Transverse colon (tissue), 4 donors: ENCODE measurements around the gene KY. TPM values are rescaled to one million over a fixed set of nuclear protein-coding genes. Genes with fewer than 3 reads are reported as not detected.

Experiments
- DNase-seq: peaks from one replicate; pipeline ENCODE4 v3.0.0-alpha.2; 2019
- H3K27ac ChIP-seq, 4 donors: fragments of 200-600 bp; sonication (generic); 2 replicates each; pipeline ENCODE4 v1.5.1; 2016 to 2018; ENCODE audit warnings: inconsistent platforms in 4 of 4
- H3K27me3 ChIP-seq: fragments of 200-600 bp; sonication (generic); 2 replicates; pipeline ENCODE4 v1.5.1; 2017; ENCODE audit warnings: inconsistent platforms
- H3K36me3 ChIP-seq, 4 donors: fragments of 200-600 bp; sonication (generic); 2 replicates each; pipeline ENCODE4 v1.5.1; 2017 to 2019; ENCODE audit warnings: inconsistent platforms in 4 of 4
- H3K4me1 ChIP-seq, 4 donors: fragments of 200-600 bp; sonication (generic); 2 replicates each; pipeline ENCODE4 v1.5.1; 2017 to 2020; ENCODE audit warnings: inconsistent platforms in 4 of 4
- H3K4me3 ChIP-seq, 4 donors: fragments of 200-600 bp; sonication (generic); 1 replicate in 1 of 4; 2 replicates in 3 of 4; pipeline versions ENCODE4 v1.5.1 to v1.6.1; 2017 to 2019; ENCODE audit warnings: inconsistent platforms in 4 of 4
- H3K9me3 ChIP-seq, 2 donors: fragments of 200-600 bp; sonication (generic); 2 replicates each; pipeline ENCODE4 v1.5.1; 2017 to 2019; ENCODE audit warnings: inconsistent platforms in 2 of 2
- EP300 ChIP-seq: sonication (generic); formaldehyde crosslinking; IDR thresholded peaks from one replicate; pipeline ENCODE4 v1.6.1; 2017; ENCODE audit warnings: antibody characterized with exemption, low read depth
- POLR2A ChIP-seq: fragments of 450-650 bp; IDR thresholded peaks from one replicate; pipeline ENCODE4 v1.6.1; 2016; ENCODE audit warnings: antibody characterized with exemption, mild to moderate bottlenecking, moderate library complexity
- POLR2AphosphoS5 ChIP-seq, 3 donors: sonication (generic); formaldehyde crosslinking; IDR thresholded peaks; one replicate each; pipeline ENCODE4 v1.6.1; 2016; ENCODE audit warnings: antibody characterized with exemption in 3 of 3
- WGBS, 2 donors: methylation state at CpG; one replicate each; pipeline ENCODE4 v1.1.5; 2018; ENCODE audit warnings: low coverage in 1 of 2; 5-methylcytosine and 5-hydroxymethylcytosine counted together
- in situ Hi-C, 4 donors: fragments of 200-750 bp; cut with MboI; loops; one replicate each; pipeline versions ENCODE4 v1.15.0 to v1.15.1; 2017; ENCODE audit warnings: low sequenced_read_pairs in 3 of 4, low pct_ligation_motif_present in 1 of 4, low pct_unique_long_range_greater_than_20kb in 1 of 4
- intact Hi-C: fragments of 100-400 bp; cut with DNase I; formaldehyde crosslinking; loops from one replicate; pipeline ENCODE4 v1.15.1; 2023; ENCODE audit warnings: low total_unique reads
- total RNA-seq, 4 donors: library from RNA; depleted of rRNA; stranded (reverse); fragments of >200 nt; gene quantifications; one replicate each; pipeline ENCODE4 v1.1.0, GENCODE V29; 2016
- TF ChIP-seq, protein P1 (sequence below), 5 experiments: fragments of 200-600 bp in 3 of 5; fragments of 450-650 bp in 2 of 5; sonication (generic) in 3 of 5; IDR thresholded peaks; 1 replicate in 2 of 5; 2 replicates in 3 of 5; pipeline ENCODE4 v1.5.1; 2016 to 2017; ENCODE audit warnings: antibody characterized with exemption in 5 of 5, inconsistent platforms in 3 of 5, mild to moderate bottlenecking in 2 of 5, moderate library complexity in 1 of 5

The KY gene
- total RNA-seq, 4 donors from 2014 or later: 0.41 TPM; not detected in 3

DNA sequence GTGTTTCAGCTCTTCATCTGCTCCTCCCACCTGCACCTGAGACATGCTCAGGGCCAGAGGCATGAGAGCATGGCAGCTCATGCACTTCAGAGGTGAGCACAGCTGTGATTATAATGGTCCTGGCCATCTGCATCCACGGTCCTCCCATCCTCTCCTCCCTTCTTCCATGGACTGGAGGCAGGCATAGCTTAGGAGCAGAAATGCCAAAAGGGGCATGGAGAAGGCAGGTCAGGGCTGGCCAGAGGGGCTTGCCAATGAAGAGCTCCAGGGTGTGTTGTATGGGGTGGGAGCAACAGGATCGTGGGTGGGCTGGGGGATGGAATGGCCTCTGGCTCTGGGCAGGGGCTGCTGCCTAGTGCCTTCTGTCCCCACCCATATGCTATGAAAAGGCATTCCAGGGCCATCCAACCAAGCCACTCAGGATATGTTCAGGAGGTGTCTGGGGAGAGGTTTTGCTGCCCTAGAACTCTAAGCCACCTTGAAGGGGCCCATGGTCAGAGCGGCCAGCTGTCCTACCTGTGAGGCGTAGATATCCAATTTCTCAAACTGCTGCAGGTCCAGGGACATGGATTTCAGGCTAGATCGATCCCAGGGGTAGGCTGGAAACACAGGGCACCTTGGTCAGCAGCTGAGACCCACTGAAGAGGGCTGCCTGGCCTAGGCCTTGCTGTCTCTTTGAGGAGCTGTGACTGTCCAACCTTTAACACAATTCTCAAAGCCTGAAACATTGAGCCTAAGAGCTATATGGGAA is 26.1 kb downstream of the KY start:
- no peak for DNase-seq
- 86% methylated on average over 5 of the region's 5 CpGs; no CpG with 5 or more reads in 1 of the 2 donors for WGBS, 2 donors

DNA sequence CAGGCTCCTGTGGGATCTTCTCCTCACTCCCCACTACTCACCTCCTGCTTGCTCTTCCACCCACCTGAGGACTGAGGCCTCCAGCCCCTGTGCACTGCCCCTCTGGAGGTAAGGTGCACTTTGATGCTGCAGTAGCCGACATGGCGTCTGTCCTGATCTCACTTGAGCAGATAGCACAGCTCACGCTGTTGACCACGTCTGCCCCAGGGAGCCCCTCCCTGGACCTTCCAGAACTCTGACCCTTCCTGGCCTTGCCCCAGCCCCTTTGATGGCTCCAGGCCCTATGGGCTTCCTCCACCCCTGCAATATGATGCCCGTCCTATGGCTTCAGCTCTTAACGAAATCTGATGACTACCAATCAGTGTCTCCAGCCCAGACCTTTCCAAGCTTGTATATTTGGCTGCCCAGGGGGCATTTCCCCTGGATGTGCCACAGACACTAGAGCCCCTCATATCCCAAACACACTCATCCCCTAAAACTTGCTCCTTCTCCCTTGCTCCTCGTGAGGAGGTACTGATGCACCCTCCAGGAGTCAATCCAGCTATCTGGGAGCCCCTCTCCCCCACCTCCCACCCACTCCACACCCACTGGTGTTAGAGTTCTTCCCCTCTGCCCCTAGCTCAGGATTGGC is 27.1 kb downstream of the KY start:
- in situ Hi-C loops (loop anchor here in 1 of 4 donors (25.0 kb wide), 1 partner anchor 1264 kb away; no protein-coding TSS in a partner anchor), intact Hi-C loops (no loop called here)
- no peak for DNase-seq
- Histone ChIP-seq H3K4me1 (no peaks in the 10 kb centered on the region), H3K36me3 (no peaks in the 10 kb centered on the region), H3K27me3 (no peaks in the 10 kb centered on the region), H3K27ac (no peak overlapping the region), H3K4me3 (no peak overlapping the region), H3K9me3 (no peaks in the 10 kb centered on the region)
- 80 to 85% methylated on average over 2 to 7 of the region's 7 CpGs for WGBS, 2 donors
- TF ChIP-seq EP300 (no peak), POLR2AphosphoS5 (IDR thresholded peaks at IDR 0.05) (no peak), POLR2A (no peak)
- TF ChIP-seq, protein P1, sequence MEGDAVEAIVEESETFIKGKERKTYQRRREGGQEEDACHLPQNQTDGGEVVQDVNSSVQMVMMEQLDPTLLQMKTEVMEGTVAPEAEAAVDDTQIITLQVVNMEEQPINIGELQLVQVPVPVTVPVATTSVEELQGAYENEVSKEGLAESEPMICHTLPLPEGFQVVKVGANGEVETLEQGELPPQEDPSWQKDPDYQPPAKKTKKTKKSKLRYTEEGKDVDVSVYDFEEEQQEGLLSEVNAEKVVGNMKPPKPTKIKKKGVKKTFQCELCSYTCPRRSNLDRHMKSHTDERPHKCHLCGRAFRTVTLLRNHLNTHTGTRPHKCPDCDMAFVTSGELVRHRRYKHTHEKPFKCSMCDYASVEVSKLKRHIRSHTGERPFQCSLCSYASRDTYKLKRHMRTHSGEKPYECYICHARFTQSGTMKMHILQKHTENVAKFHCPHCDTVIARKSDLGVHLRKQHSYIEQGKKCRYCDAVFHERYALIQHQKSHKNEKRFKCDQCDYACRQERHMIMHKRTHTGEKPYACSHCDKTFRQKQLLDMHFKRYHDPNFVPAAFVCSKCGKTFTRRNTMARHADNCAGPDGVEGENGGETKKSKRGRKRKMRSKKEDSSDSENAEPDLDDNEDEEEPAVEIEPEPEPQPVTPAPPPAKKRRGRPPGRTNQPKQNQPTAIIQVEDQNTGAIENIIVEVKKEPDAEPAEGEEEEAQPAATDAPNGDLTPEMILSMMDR (IDR thresholded peaks at IDR 0.05): no peak

More for the DNA sequence above, 26.1 kb downstream of the KY start:
- Histone ChIP-seq H3K4me3 (no peak overlapping the region), H3K36me3 (no peaks in the 10 kb centered on the region), H3K27me3 (no peaks in the 10 kb centered on the region), H3K27ac (no peak overlapping the region), H3K4me1 (no peaks in the 10 kb centered on the region), H3K9me3 (no peaks in the 10 kb centered on the region)
- intact Hi-C loops (no loop called here), in situ Hi-C loops (loop anchor here in 1 of 4 donors (25.0 kb wide), 1 partner anchor 1263 kb away; no protein-coding TSS in a partner anchor)
- TF ChIP-seq POLR2A (no peak), POLR2AphosphoS5 (IDR thresholded peaks at IDR 0.05) (no peak), EP300 (no peak)
- TF ChIP-seq, protein P1 (IDR thresholded peaks at IDR 0.05): no peak

DNA sequence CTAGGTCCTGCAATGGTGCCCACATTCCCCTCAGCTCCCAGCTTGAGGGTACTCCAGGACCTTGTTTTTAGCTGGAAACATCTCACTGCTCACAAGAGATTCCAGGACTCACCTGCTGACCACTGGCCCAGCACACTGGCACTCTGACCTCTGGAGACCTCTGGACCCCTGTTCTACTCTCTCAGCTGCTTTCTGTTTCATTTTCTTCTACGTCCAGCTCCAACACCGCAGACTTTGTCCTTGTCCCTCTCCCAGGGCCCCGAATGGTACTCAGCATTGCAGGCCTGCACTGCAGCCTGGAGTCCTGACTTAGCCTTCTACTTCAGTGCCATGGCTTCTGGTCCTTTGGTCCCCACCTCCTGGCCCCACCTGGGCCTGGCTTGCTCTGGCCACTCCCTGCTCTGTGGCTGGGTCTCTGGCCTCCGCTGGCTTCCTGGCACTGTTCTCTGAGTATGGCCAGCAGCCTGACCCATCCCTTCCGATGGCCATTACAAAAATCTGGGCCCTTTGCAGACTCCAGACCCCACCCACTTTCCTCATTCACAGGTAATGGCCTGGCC is 27.9 kb downstream of the KY start:
- DNase-seq: no peak
- no peaks in the 10 kb centered on the region for H3K36me3 ChIP-seq
- H3K27me3 ChIP-seq: no peaks in the 10 kb centered on the region
- H3K9me3 ChIP-seq: no peaks in the 10 kb centered on the region
- no peak overlapping the region for H3K27ac ChIP-seq
- TF ChIP-seq, protein P1 (IDR thresholded peaks at IDR 0.05): no peak
- no peaks in the 10 kb centered on the region for H3K4me1 ChIP-seq
- 86% methylated on average over 5 of the region's 5 CpGs; no CpG with 5 or more reads in 1 of the 2 donors for WGBS, 2 donors
- intact Hi-C loops: no loop called here
- in situ Hi-C loops: loop anchor here in 1 of 4 donors (25.0 kb wide), 1 partner anchor 1264 kb away; no protein-coding TSS in a partner anchor
- H3K4me3 ChIP-seq: no peak overlapping the region

DNA sequence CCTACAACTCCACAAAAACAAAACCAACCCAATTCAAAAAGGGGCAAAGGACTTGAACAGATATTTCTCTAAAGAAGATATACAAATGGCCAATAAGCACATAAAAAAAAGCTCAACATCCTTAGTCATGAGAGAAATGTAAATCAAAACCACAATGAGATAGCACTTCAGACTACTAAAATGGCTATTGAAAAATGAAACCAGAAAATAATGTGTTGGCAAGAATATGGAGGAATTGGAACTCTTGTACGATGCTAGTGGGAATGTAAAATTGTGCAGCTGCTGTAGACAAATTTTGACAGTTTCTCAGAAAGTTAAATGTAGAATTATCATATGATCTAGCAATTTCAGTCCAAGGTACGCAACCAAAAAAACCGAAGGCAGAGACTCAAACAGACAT is 29.0 kb downstream of the KY start:
- no peaks in the 10 kb centered on the region for H3K4me1 ChIP-seq
- no peak for DNase-seq
- intact Hi-C loops (no loop called here), in situ Hi-C loops (loop anchor here in 1 of 4 donors (25.0 kb wide), 1 partner anchor 1265 kb away; no protein-coding TSS in a partner anchor)
- H3K27me3 ChIP-seq: no peaks in the 10 kb centered on the region
- H3K27ac ChIP-seq: no peak overlapping the region
- TF ChIP-seq POLR2A (no peak), EP300 (no peak), POLR2AphosphoS5 (IDR thresholded peaks at IDR 0.05) (no peak)
- TF ChIP-seq, protein P1 (IDR thresholded peaks at IDR 0.05): no peak
- no peaks in the 10 kb centered on the region for H3K9me3 ChIP-seq
- H3K36me3 ChIP-seq: no peaks in the 10 kb centered on the region
- H3K4me3 ChIP-seq: no peak overlapping the region
- 64 to 78% methylated on average over 3 of the region's 3 CpGs for WGBS, 2 donors
